Measurements from ENCODE around the gene CA11.

CA11 gene

DNA sequence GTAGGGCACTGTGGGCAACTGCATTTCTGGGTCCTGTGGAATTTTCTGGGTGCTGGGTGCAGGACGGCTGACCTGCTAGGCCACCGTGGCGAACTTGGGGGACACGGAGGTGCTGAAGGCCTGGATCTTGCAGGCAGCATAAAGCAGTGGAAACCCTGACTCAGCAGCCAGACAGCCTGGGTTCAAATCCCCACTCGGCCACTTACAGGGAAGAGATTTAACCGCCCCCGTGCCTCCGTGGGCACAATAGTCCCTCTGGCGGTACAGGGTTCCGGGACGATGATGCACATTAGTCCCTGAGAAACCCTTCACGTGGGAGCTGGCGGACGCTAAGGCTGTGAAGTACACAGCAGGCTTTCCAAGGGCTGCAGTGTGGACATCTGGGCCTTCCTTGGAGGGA, 34.1 kb downstream of the CA11 start:
- no peak for FAIRE-seq

DNA sequence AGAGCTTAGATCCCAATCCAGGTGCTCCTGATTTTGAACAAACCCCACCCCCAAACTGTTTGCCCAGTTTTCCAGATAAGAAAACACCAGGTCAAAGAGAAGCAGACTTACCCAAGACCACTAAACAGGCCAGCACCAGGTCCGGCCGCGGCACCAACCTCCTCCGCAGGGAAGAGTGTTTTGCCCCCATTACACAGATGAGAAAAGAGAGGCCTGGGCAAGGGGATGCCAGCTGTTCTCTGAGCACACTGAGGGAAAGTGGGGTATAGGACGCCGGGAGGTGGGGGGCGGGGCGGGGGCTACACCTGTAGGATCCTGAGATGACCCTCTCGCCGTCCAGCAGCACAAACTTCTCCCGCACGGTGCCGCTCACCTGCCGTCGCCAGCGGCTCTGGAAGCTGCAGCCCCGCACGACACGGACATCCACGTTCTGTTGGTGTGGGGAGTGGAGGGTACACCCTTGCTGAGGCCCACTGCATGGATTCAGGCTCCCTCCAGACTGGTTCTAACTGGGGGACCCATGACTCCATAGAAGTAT, 36.3 kb downstream of the CA11 start:
- FAIRE-seq, result no peak

- no peak for FAIRE-seq
These were observed 37.2 kb downstream of the CA11 start for GRCh38 chr19:48608798-48609263.

DNA sequence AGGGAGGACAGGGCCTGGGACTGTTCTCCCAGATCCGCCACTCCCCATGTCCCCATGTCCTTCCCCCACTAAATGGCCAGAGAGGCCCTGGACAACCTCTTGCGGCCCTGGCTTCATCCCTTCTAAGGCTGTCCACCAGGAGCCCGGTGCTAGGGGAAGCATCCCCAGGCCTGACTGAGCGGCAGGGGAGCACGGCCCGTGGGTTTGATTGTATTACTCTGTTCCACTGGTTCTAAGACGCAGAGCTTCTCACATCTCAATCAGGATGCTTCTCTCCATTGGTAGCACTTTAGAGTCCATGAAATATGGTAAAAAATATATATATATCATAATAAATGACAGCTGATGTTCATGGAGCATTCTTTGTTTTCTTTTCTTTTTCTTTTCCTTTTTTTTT, 38.6 kb downstream of the CA11 start:
- no peak for FAIRE-seq

DNA sequence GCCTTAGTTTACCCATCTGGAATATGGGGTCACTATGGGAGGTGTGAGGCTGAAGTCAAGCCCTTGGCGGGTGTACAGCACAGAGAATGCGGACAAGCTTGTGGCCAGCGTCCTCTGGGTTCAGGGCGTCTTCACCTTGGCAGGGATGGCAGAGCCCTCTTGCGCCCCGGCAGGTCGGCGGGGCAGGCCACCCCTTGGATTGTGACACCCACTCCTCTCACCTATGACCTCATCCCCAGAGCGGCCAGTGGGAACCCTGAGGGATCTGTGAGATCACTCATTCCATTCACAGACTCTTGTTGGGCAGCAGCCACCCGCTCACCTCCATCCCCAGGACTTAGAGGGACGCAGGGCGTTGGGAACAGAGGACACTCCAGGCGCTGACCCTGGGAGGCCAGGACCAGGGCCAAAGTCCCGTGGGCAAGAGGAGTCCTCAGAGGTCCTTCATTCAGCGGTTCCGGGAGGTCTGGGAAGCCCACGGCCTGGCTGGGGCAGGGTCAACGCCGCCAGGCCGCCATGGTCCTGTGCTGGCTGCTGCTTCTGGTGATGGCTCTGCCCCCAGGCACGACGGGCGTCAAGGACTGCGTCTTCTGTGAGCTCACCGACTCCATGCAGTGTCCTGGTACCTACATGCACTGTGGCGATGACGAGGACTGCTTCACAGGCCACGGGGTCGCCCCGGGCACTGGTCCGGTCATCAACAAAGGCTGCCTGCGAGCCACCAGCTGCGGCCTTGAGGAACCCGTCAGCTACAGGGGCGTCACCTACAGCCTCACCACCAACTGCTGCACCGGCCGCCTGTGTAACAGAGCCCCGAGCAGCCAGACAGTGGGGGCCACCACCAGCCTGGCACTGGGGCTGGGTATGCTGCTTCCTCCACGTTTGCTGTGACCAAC, 39.3 kb downstream of the CA11 start, which contains the start of gene SPACA4:
SPACA4 (plus strand) TSS at position 280 of the 896 bp plus-strand sequence; CDS start at position 517, 237 bp downstream.
- FAIRE-seq, result no peak

- no peak for FAIRE-seq
These were observed 42.1 kb downstream of the CA11 start for GRCh38 chr19:48603850-48604249.

GRCh38 chr19:48603449-48603848, 42.5 kb downstream of the CA11 start:
- FAIRE-seq, result no peak

- FAIRE-seq, result no peak
These were observed 43.0 kb downstream of the CA11 start for GRCh38 chr19:48603001-48603400.

DNA sequence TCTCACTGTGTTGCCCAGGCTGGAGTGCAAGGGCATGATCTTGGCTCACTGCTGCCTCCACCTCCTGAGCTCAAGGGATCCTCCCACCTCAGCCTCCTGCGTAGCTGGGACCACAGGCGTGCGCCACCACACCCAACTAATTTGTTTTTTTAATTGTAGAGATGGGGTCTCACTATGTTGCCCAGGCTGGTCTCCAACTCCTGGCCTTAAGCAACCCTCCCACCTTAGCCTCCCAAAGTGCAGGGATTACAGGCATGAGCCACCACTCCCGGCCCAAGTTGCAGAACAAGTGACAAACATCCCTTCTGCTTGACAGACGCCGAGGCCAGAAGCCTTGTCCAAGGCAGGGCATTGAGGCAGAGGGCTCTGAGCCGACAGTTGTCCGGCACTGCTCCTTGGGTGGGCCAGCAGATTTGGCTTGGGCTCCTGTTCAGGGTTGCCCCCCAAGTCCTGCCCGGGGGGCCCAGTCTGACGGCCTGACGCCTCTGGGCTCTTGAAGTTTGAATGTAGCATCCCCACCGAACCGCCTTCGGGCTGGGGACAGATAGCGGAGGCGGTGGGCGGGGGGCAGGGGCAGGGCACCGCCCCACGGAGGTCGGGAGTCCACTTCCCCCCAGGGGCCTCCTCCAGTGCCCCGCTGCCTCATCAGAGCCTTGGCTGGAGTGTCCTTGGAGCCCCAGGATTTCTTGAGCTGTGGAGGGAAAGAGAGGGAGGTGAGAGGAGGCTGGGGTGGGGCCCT, 45.1 kb downstream of the CA11 start:
- FAIRE-seq, result no peak

DNA sequence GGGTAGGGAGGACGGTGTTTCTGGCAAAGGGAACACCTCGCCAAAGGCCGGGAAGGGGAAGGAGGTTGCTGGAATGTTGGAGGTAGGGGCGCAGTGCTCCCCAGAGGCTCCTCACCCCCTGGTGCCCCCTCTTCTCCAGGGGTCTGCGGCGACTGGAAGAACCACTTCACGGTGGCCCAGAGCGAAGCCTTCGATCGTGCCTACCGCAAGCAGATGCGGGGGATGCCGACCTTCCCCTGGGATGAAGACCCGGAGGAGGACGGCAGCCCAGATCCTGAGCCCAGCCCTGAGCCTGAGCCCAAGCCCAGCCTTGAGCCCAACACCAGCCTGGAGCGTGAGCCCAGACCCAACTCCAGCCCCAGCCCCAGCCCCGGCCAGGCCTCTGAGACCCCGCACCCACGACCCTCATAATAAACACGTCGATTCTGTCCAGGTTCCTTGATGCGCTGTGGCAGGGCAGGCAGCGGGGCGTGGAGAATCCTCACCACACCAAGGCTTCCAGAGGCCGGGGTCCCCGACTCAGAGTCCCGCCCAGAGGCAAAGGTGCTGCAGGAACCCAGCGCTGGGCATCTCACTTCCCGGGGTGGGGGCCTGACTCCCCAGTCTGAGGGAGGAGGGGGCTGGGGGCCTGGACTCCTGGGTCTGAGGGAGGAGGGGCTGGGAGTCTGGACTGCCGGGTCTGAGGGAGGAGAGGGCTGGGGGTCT, 46.8 kb downstream of the CA11 start:
- no peak for FAIRE-seq

DNA sequence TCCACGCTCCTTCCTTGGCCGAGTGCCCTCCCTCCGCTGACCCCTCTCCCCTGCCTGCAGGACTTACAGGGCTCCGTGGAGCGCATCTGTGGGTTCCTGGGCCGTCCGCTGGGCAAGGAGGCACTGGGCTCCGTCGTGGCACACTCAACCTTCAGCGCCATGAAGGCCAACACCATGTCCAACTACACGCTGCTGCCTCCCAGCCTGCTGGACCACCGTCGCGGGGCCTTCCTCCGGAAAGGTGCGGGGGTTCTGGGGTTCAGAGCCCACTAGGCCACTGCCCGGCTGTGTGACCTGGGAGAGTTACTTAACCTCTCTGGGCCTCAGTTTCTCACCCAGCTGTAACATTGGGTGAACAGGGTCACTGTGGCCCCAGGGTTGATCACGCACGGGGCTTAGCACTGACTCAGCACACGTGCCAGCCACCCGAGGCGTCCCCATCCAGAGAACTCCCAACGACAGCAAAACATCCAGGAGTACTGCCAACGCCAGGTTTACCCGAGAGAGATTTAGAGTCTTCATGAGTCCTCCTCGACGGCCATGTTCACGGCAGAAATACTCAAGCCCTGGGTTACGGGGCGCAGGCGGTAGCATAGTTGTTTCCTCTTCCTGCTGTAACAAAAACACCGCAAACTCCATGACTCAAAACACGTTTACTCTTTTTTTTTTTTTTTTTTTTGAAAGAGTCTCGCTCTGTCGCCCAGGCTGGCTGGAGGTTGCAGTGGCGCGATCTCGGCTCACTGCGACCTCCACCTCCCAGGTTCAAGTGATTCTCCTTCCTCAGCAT, 49.1 kb downstream of the CA11 start:
- no peak for FAIRE-seq

GRCh38 chr19:48596237-48596636, 49.8 kb downstream of the CA11 start:
- FAIRE-seq, result no peak

- FAIRE-seq, result no peak
These were observed 50.2 kb downstream of the CA11 start for GRCh38 chr19:48595833-48596232.

- FAIRE-seq, result no peak
These were observed 50.8 kb downstream of the CA11 start for GRCh38 chr19:48595171-48595570.

DNA sequence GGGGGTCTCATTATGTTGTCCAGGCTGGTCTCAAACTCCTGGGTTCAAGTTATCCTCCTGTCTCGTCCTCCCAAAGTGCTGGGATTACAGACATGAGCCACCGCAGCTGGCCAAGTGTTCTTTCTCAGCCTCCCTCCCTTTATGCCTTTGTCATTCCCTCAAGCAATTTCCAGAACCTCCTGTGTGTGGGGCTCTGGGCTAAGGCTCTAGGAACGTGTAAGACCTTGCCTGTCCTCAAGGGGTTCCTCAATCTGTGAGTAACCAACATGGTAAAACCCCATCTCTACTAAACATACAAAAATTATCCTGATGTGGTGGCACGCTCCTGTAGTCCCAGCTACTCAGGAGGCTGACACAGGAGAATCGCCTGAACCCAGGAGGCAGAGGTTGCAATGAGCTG, 55.0 kb downstream of the CA11 start:
- FAIRE-seq, result no peak

DNA sequence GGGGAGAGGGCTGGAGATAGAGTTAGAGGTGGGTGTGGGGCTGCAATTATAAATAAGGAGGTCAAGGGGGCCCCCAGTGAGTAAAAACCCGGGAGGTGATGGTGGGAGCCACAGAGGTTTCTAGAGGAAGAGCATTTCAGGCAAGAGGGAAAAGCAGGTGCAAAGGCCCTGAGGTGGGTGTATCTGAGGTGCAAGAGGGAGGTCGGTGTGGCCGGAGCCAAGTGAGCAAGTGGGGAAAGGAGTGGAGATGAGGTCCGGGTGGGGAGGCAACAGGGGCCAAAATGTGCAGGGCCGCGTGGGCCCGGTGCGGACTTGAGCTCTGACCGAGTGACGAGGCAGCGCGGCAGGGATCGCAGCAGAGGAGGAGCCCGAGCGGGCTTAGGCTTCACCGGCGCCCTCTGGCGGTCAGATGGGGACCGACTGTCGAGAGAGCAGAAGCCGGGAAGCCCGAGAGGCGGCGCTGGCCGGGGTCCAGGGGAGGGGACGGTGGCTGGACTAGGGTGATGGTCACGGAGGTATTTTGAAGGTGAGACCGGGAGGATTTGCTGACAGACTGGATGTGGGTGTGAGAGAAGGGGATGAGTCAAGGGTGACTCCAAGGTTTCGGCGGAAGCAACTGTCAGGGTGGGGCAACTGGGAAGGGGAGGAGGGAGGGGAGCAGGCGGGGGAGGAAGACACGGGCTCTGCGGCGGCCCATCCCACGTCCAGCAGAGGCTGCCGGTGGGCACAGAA, 57.2 kb downstream of the CA11 start:
- FAIRE-seq, result no peak
